HepG2 (cell line): ENCODE results near the gene MAP2K2. TPM values are rescaled to one million over a fixed set of nuclear protein-coding genes. Genes with fewer than 3 reads are reported as not detected.
A peak's percentile ranks its signal among the peaks of the same experiment; 100 is the strongest.

Experiments
- ATAC-seq: fragments of 200-7000 bp; cut with Tn5 transposase; 3 replicates; pipeline ENCODE4 v1.9.1; 2020; ENCODE audit warnings: mild to moderate bottlenecking, moderate library complexity
- BruUV-seq: library from RNA; stranded (reverse); fragments of 400-500 nt; replicated peaks from 2 replicates; lab custom pipeline; 2021; lab: Mats Ljungman, UMichigan
- CTCF ChIA-PET: fragments of 300-600 bp; formaldehyde crosslinking; extraction: SDS; loops from one replicate; lab custom pipeline; 2021; ENCODE audit warnings: low total read pairs, inconsistent platforms, low intra/inter-chr PET ratio; lab: Yijun Ruan, JAX
- POLR2A ChIA-PET: fragments of 350-600 bp; sonication (Branson Sonifier 250); formaldehyde crosslinking; loops from one replicate; lab custom pipeline; 2020; ENCODE audit warnings: antibody characterized with exemption, inconsistent platforms; lab: Yijun Ruan, JAX
- DNase-seq: peaks from one replicate; pipeline ENCODE4 v3.0.0-alpha.2; 2015; ENCODE audit warnings: low spot score
- FAIRE-seq: peaks from 3 replicates; lab custom pipeline; 2011; peaks lifted over from hg19 to GRCh38; lab: Jason Lieb, UNC
- H2AFZ ChIP-seq: one replicate; pipeline ENCODE4 v1.6.1; 2011; ENCODE audit warnings: low read length, inconsistent platforms
- H3K27ac ChIP-seq: fragments of 300-600 bp; 3 replicates; pipeline ENCODE4 v1.8.0; 2011; ENCODE audit warnings: mixed run types, mild to moderate bottlenecking, mixed read lengths, low read length, inconsistent platforms; ENCODE audit not compliant: insufficient read depth; ENCODE audit errors: extremely low read length
- H3K27me3 ChIP-seq, 2 experiments: fragments of 200-600 bp in 1 of 2; 2 replicates in 1 of 2; 3 replicates in 1 of 2; pipeline versions ENCODE4 v1.6.0 to v1.8.0; 2011; ENCODE audit warnings: low read length in 2 of 2, mild to moderate bottlenecking in 2 of 2, moderate library complexity in 2 of 2, inconsistent platforms in 1 of 2; ENCODE audit not compliant: insufficient read depth in 2 of 2, control insufficient read depth in 1 of 2
- H3K36me3 ChIP-seq, 2 experiments: fragments of 200-600 bp in 1 of 2; replicated peaks in 1 of 2; 2 replicates in 1 of 2; 3 replicates in 1 of 2; pipeline versions ENCODE4 v1.5.1 to v1.8.0; 2011; ENCODE audit warnings: low read length in 2 of 2, inconsistent platforms in 1 of 2; ENCODE audit not compliant: insufficient read depth in 2 of 2, control insufficient read depth in 1 of 2
- H3K4me1 ChIP-seq: 2 replicates; pipeline ENCODE4 v1.5.1; 2012; ENCODE audit warnings: low read length, inconsistent platforms; ENCODE audit not compliant: insufficient read depth
- H3K4me2 ChIP-seq: 2 replicates; pipeline ENCODE4 v1.6.0; 2011; ENCODE audit warnings: low read depth, low read length, inconsistent platforms
- H3K4me3 ChIP-seq, 3 experiments: fragments of 200-600 bp in 1 of 3; sonication (generic), shearing (Covaris generic) in 1 of 3; replicated peaks in 1 of 3; 2 replicates each; pipeline ENCODE4 v1.5.1; 2011 to 2016; ENCODE audit warnings: low read length in 3 of 3, inconsistent platforms in 2 of 3, low read depth in 2 of 3, mild to moderate bottlenecking in 2 of 3, control low read depth in 1 of 3, mixed read lengths in 1 of 3; ENCODE audit not compliant: insufficient read depth in 1 of 3
- H3K79me2 ChIP-seq: one replicate; pipeline ENCODE4 v1.6.1; 2011; ENCODE audit warnings: low read length, inconsistent platforms; ENCODE audit not compliant: insufficient read depth
- H3K9ac ChIP-seq: 2 replicates; pipeline ENCODE4 v1.6.0; 2011; ENCODE audit warnings: mild to moderate bottlenecking, low read depth, low read length, inconsistent platforms; ENCODE audit not compliant: insufficient read depth
- H3K9me3 ChIP-seq: 2 replicates; pipeline ENCODE4 v1.5.1; 2012; ENCODE audit warnings: mild to moderate bottlenecking, low read length
- H4K20me1 ChIP-seq: 2 replicates; pipeline ENCODE4 v1.6.0; 2011; ENCODE audit warnings: inconsistent platforms, mild to moderate bottlenecking, low read length, moderate library complexity; ENCODE audit not compliant: insufficient read depth
- MED1 ChIP-seq: sonication (generic); formaldehyde crosslinking; IDR thresholded peaks from 2 replicates; pipeline ENCODE4 v1.4.0; 2020; ENCODE audit warnings: missing genetic modification reagents
- MYNN ChIP-seq: sonication (generic); formaldehyde crosslinking; IDR thresholded peaks from 2 replicates; pipeline ENCODE4 v1.4.0; 2020; ENCODE audit warnings: mild to moderate bottlenecking, low read depth, missing genetic modification reagents
- NR2F2 ChIP-seq: IDR thresholded peaks from 2 replicates; pipeline ENCODE4 v1.6.1; 2012; ENCODE audit warnings: low read depth, inconsistent platforms, borderline replicate concordance
- SATB2 ChIP-seq: sonication (generic); formaldehyde crosslinking; IDR thresholded peaks from 2 replicates; pipeline ENCODE4 v1.5.0; 2020; ENCODE audit warnings: missing genetic modification reagents
- YEATS4 ChIP-seq: sonication (generic); formaldehyde crosslinking; IDR thresholded peaks from 2 replicates; pipeline ENCODE4 v1.4.0; 2020; ENCODE audit warnings: missing genetic modification reagents, borderline replicate concordance
- ZNF557 ChIP-seq: sonication (generic); formaldehyde crosslinking; IDR thresholded peaks from 2 replicates; pipeline ENCODE4 v1.4.0; 2020; ENCODE audit warnings: missing genetic modification reagents
- WGBS: methylation state at CpG from one replicate; pipeline ENCODE4 v1.1.6; 2017; ENCODE audit warnings: low lambda C conversion rate; 5-methylcytosine and 5-hydroxymethylcytosine counted together
- in situ Hi-C: cut with HindIII; loops from 2 replicates; pipeline ENCODE4 v1.10.0; 2017; ENCODE audit warnings: low pct_unique_long_range_greater_than_20kb; ENCODE audit not compliant: extremely low pct_ligation_motif_present
- intact Hi-C: fragments of 100-400 bp; cut with micrococcal nuclease; formaldehyde crosslinking; loops from one replicate; pipeline ENCODE4 v1.10.0; 2022; ENCODE audit not compliant: unreplicated experiment
- polyA plus RNA-seq, 8 experiments: library from polyadenylated mRNA; depleted of rRNA in 3 of 8; stranded (reverse) in 7 of 8; unstranded in 1 of 8; fragments of >200 nt; fragmentation: Illumina TruSeq in 4 of 8; extraction: Trizol in 4 of 8; gene quantifications; 2 replicates each; pipeline versions ENCODE4 v1.2.1 to v1.2.3, GENCODE V29; 2011 to 2016; ENCODE audit warnings: low read depth in 4 of 8, missing spikeins in 1 of 8, mixed read lengths in 1 of 8; ENCODE audit not compliant: insufficient read depth in 1 of 8
- total RNA-seq, 5 experiments: library from RNA; depleted of rRNA; stranded (reverse); fragments of >200 nt; fragmentation: Illumina TruSeq; extraction: Trizol; gene quantifications; 2 replicates each; pipeline ENCODE4 v1.2.3, GENCODE V29; 2016; ENCODE audit warnings: low read depth in 1 of 5
- TF ChIP-seq, protein P1 (sequence below): sonication (generic); formaldehyde crosslinking; IDR thresholded peaks from 2 replicates; pipeline ENCODE4 v1.4.0; 2020; ENCODE audit warnings: mild to moderate bottlenecking, missing genetic modification reagents
- TF ChIP-seq, protein P2 (sequence below): sonication (generic); formaldehyde crosslinking; IDR thresholded peaks from 2 replicates; pipeline ENCODE4 v1.5.1; 2020; ENCODE audit warnings: missing genetic modification reagents, mild to moderate bottlenecking, borderline replicate concordance
- TF ChIP-seq, protein P3 (sequence below): sonication (generic); formaldehyde crosslinking; IDR thresholded peaks from 2 replicates; pipeline ENCODE4 v1.8.0; 2022; ENCODE audit warnings: mild to moderate bottlenecking, missing genetic modification reagents

The MAP2K2 gene
- total and polyA plus RNA-seq, 2 of the 13 experiments (the other 11 are each of a cell fraction or from before 2014, with no cell fraction given): 70.3 to 80.9 TPM

- TF ChIP-seq, protein P1, sequence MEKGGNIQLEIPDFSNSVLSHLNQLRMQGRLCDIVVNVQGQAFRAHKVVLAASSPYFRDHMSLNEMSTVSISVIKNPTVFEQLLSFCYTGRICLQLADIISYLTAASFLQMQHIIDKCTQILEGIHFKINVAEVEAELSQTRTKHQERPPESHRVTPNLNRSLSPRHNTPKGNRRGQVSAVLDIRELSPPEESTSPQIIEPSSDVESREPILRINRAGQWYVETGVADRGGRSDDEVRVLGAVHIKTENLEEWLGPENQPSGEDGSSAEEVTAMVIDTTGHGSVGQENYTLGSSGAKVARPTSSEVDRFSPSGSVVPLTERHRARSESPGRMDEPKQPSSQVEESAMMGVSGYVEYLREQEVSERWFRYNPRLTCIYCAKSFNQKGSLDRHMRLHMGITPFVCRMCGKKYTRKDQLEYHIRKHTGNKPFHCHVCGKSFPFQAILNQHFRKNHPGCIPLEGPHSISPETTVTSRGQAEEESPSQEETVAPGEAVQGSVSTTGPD (CRISPR knock-in tag): no peak
- 0 out of 2 replicates have a peak, but pooled peaks have one; percentile 16 for TF ChIP-seq MED1
- no peak for TF ChIP-seq SATB2 (CRISPR knock-in tag)
- TF ChIP-seq, protein P2, sequence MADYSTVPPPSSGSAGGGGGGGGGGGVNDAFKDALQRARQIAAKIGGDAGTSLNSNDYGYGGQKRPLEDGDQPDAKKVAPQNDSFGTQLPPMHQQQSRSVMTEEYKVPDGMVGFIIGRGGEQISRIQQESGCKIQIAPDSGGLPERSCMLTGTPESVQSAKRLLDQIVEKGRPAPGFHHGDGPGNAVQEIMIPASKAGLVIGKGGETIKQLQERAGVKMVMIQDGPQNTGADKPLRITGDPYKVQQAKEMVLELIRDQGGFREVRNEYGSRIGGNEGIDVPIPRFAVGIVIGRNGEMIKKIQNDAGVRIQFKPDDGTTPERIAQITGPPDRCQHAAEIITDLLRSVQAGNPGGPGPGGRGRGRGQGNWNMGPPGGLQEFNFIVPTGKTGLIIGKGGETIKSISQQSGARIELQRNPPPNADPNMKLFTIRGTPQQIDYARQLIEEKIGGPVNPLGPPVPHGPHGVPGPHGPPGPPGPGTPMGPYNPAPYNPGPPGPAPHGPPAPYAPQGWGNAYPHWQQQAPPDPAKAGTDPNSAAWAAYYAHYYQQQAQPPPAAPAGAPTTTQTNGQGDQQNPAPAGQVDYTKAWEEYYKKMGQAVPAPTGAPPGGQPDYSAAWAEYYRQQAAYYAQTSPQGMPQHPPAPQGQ (CRISPR knock-in tag): no peak
- no peak for TF ChIP-seq ZNF557 (CRISPR knock-in tag)
- TF ChIP-seq NR2F2: 0 out of 2 replicates have a peak, but pooled peaks have one; percentile 55
- TF ChIP-seq YEATS4 (CRISPR knock-in tag): no peak
These were observed 45.9 kb downstream of the MAP2K2 start (continued) for GRCh38 chr19:4077800-4078684.

GRCh38 chr19:4077007-4077374 is 46.9 kb downstream of the MAP2K2 start:
- no peak overlapping the region for H3K27ac ChIP-seq
- intact Hi-C loops: no loop called here
- in situ Hi-C loops: no loop called here
- no peak overlapping the region for H2AFZ ChIP-seq
- DNase-seq (no peak), FAIRE-seq (no peak), ATAC-seq (peak; percentile 24)
- 28% methylated on average over 3 of the region's 3 CpGs for WGBS
- peak overlapping the region; percentile 95 for H3K4me2 ChIP-seq
- H3K4me1 ChIP-seq: peaks cover 35% of the 10 kb centered on the region
- no TSS peak for BruUV-seq
- H3K4me3 ChIP-seq: peak overlapping the region in 2 of 3 experiments; percentile 78 to 100; a peak in 5 of 6 replicates
- no peaks in the 10 kb centered on the region for H3K79me2 ChIP-seq
- POLR2A ChIA-PET: interaction anchor here (0.6 to 2.2 kb wide), 5 partner anchors 11 to 78 kb away, joined by 3 to 15 read pairs (median 6); partner anchors contain the start of gene ZBTB7A
- no peaks in the 10 kb centered on the region for H4K20me1 ChIP-seq
- peak overlapping the region; percentile 41; the same call in 1 of the 2 replicates for H3K9ac ChIP-seq
- H3K36me3 ChIP-seq: no peaks in the 10 kb centered on the region
- no peaks in the 10 kb centered on the region for H3K27me3 ChIP-seq
- CTCF ChIA-PET: no interaction called here
- no peaks in the 10 kb centered on the region for H3K9me3 ChIP-seq
- TF ChIP-seq MYNN (CRISPR knock-in tag): 0 out of 2 replicates have a peak, but pooled peaks have one; percentile 32
- TF ChIP-seq, protein P3, sequence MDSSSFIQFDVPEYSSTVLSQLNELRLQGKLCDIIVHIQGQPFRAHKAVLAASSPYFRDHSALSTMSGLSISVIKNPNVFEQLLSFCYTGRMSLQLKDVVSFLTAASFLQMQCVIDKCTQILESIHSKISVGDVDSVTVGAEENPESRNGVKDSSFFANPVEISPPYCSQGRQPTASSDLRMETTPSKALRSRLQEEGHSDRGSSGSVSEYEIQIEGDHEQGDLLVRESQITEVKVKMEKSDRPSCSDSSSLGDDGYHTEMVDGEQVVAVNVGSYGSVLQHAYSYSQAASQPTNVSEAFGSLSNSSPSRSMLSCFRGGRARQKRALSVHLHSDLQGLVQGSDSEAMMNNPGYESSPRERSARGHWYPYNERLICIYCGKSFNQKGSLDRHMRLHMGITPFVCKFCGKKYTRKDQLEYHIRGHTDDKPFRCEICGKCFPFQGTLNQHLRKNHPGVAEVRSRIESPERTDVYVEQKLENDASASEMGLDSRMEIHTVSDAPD (CRISPR knock-in tag): no peak
